DMS153 treated with DMSO at 0.1 percent for 48 hours (cell line): ENCODE data around the gene FAM3D.
"Not testable (repeated sequence)": the region's sequence is repeated elsewhere in the genome, so short reads cannot be mapped to it uniquely, and the experiment has no call there.

Source experiments
- DNase-seq: peaks from one replicate; lab custom pipeline; 2025; ENCODE audit not compliant: unreplicated experiment; lab: John Stamatoyannopoulos, UW

FAM3D gene

DNA sequence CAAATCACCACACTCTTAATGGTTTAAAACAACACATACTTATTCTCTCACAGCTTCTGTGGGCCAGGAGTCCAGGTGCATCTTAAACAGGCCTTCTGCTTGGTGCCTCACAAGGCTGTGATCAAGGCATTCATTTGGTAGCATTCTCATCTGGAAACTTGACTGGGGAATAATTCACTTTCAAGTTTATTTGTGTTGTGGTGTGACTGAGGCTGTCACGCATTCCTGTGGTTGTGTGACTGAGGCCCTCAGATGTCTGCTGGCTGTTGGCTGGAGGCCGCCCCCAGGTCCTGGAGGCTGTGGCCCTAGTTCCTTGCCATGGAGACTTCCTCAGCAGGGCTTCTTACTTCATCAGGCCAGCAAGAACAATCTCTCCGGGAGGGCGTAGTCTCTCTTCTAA lies 16.9 kb upstream of the FAM3D start:
- no peak for DNase-seq

DNA sequence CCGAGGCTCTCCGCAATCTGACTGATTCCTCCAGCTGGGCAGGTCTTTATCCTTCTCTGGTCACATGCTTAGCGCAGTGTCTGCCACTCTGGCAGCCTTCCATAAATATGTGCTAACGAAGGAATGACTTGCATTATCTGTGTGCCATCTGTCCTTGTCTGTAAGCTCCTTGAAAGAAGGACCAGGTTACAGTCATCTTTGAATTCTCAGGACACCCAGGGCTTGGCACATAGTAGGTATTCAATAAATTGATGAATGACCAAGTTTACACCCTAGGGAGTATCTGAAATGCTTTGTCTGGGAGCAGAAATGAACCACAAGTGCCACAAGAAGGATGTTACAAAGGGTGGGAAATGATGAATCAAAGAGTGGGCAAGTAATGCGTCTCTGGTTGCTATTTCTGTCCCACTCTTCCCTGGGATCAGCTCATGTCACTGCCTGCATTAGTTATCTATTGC lies 16.5 kb upstream of the FAM3D start:
- no peak for DNase-seq

DNA sequence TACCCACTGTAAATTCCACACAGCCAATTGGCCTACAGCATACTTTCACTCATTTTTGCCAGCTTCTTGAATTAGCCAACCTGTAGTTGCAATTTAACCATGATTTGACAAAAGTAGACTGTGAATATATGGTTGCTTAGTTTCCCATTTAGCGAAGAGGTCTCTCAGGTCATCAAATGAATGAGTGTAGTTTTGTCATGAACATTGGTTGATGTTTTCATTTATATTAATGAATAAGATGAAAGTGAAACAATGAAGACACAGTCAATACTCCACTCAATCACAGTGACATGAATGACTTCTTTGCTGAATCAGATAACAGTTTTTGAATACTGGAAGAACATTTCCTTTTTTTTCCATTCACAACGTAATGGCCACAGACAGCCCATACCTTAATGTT lies 15.3 kb upstream of the FAM3D start:
- DNase-seq = no peak

DNA sequence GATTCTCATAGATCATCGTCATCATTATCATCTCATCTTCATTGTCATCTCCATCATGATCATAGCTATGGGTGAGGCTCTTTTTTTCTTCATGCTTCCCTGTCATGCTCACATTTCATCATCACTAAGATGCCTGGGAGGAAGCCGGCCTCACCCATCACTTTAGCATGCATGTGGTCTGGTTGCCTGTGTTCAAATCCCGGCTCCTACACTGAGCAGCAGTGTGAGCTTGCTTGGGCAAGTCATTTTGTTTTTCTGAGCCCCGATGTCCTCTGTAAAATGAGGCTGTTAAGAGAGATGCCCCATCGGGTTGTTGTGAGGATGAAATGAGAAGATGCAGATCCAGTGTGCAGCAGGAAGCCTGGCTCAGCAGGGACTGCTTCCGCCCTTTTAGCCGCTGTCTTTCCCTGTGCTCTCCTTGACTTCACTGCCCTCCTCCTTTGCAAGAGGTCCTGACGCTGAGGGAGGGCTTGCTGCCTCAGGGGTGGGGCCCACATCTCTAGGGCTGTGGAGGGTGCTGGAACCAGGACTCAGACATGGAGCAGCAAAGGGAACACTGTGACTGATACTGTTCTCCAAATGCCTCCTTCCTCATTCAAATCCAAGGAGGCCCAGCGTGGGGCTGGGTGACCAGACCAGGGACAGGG lies 14.4 kb upstream of the FAM3D start:
- no peak for DNase-seq

DNA sequence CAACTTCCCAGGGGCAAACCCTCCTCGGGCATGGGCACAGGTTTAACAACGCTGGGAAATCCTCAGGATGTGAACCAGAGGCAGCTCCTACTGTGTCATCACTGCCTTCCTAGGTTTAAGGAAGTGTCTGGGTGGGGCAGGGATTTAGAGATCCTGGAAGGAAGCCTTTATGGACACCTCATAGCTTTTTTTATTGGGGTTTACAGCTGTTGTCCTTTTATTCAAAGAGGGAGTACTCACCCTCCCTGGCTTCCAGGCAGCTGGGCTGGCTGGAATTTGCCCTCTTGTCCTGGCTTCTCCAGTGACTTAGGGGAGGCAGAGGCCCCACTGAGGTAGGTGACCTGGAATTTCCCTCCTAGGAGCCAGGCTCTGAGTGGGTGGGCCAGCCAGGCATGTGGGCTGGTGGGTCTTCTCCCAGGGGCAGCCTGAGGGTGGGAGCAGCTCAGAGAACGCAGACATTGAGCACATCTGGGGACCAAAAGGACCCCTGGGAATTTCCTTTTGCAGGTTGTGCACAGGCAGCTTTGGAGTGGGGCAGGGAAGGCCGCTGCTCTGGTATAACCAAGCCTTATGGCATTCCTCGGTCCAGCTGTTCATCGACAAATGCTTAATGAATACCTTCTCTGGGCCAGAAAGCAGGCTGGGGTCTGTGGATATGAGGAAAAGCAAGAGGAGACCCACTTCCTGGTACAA lies 13.5 kb upstream of the FAM3D start:
- DNase-seq = no peak

DNA sequence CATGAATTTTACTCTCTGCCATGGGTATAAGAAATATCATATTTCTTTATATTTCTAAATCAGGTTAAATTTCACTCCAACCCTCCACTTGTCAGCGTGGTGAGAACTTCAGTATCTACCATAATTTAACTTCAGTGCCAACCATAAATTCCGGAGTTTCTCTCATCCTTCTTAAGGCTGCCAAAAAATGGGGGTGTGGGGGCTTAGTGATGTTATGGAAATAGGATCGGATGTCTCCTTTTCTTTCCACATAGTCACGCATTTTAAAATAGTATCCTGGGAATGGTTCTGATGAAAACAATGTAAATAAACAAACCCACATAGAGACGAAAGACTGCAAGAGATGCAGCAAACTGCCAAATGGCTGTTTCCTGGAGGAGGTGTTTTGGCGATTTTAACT lies 12.9 kb upstream of the FAM3D start:
- no peak for DNase-seq

DNA sequence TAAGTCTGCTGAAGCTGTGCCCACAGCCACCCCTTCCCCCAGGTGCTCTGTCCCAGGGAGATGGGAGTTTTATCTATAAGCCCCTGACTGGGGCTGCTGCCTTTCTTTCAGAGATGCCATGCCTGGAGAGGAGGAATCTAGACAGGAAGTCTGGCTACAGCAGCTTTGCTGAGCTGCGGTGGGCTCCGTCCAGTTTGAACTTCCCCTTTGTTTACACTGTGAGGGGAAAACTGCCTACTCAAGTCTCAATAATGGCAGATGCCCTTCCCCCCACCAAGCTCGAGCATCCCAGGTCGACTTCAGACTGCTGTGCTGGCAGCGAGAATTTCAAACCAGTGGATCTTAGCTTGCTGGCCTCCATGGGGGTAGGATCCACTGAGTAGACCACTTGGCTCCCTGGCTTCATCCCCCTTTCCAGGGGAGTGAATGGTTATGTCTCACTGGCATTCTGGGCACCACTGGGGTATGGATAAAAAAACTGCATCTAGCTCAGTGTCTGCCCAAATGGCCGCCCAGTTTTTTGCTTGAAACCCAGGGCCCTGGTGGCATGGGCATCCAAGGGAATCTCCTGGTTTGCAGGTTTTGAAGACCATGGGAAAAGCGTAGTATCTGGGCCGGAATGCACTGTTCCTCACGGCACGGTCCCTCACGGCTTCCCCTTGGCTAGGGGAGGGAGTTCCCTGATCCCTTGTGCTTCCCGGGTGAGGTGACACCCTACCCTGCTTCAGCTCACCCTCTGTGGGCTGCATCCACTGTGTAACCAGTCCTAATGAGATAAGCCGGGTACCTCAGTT lies 11.8 kb upstream of the FAM3D start:
- DNase-seq = not testable (repeated sequence)

GRCh38 chr3:58672880-58673279 lies 6.3 kb upstream of the FAM3D start:
- no peak for DNase-seq

DNA sequence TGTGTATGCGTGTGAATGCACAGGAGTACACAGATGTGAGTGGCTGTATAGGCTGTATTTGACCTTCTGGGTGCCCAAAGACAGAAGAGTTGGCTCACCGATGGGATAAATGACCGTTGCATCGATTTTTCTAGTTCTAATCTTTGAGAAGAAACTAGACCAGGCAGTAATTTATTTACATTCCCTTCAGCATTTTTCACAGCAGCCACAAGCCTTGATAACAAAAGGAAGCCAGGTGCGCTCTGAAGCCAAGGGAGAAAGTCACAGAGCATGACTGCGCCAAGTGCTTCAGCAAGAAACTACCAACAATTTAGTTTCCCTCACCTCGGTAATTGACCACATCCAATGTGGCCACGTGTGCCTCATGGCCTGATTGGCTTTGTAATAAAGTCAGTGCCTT lies 5.9 kb upstream of the FAM3D start:
- DNase-seq = no peak

DNA sequence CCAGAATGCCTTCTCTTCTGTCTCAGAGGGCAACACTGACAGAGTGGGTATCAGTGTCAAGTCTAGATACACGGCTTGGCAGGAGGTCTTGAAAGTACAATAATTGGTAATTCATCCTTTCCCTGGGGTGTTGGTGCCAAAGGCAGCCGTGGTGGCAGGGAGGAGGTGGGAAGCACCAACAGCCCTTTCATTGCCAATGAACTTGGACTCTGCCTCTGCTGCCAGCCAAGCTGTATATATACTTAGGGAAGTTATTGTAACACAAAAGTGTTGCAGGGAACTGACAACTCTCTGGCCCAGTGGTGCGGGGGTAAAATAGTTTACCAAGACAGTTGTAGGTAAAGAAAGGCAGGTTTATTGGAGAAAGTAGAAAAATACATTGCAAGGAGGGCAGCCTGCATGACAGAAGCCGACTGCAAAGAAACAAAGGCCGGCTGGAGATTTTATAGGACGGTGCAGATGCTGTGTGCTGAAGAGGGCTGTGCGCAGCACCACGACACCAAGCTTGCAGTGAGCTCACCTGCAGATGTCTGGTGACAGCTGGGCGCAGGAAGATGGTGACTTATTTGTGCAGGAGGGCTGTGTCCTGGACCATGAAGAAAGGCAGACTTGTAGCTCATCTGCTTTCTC lies 4.0 kb upstream of the FAM3D start:
- DNase-seq = no peak

DNA sequence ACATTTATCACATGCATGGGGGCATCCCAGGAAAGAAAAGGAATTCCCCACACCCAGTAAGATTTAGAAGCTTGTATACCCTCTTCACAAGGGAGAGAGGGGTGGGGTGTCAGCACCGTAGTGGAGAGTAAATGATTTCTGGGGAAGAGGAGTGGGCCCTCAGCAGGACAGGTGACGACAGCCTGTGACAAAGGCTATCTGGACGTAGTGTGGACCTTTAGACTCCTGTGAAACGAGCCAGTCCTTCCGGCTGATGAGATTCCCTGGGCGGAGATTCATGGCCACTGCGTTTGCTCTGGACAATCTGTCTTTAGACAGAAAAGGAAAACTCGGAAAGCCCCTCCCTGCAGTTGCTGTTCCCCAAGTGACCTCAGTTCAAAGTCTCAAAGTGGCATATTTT lies 1.7 kb upstream of the FAM3D start:
- no peak for DNase-seq

- no peak for DNase-seq
Measured at GRCh38 chr3:58667704-58668103, 1.1 kb upstream of the FAM3D start.

DNA sequence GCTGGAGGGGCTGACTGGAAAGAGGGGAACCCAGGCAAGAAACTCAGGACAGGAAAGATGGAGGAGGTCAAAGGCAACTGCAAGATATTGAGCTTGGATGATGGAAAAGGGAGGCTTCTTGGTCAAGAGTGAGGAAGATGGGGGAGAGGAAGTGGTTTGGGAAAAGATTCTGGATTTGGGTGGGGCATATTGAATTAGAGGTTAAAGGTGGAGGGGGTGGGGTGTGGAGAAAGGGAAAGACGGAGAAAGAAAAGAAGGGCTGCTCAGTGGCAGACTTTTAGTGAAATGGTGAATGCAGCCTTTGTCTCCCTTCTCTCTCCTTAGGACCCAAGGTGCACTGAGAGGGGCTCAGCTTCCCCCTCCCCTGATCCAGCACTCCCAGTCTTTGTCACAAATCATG lies 655 bp upstream of the FAM3D start:
- no peak for DNase-seq

DNA sequence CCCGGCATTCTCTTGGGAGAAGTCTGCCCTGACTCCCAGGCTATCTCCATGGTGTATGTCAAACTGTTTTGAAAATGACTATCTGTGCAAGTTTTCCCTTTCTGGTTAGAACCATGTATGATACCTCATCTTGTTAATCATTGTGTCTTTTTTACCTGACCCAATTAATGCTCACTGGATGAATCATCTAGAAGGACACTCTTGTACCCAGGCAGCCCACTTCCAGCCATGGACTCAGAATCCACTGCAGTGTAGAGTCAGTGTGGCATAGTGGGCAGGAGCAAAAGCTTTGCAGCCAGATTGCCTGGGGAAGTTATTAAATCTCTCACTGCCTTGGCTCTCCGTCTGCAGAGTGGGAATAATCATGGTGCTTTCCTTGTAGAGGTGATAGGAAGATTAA lies 1.2 kb downstream of the FAM3D start:
- no peak for DNase-seq

DNA sequence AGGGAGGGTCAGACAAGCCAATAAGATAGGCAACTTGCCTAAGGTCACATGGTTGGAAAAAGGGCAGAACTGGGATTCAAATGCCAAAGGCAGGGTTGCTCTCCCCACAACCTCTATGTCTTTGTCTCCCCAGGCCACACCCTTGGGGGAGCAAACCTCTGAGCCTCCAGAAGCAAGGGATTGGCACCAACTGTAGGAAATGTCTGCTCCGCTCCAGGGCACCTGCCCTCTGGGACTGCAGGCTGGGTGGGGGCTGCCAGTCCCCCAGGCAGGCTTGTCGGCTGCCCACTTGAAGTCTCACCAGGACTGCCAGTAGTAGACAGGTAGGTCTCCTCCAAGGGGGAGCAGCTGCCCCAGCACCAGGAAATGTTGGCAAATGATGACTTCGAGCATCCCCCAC lies 2.0 kb downstream of the FAM3D start:
- no peak for DNase-seq

DNA sequence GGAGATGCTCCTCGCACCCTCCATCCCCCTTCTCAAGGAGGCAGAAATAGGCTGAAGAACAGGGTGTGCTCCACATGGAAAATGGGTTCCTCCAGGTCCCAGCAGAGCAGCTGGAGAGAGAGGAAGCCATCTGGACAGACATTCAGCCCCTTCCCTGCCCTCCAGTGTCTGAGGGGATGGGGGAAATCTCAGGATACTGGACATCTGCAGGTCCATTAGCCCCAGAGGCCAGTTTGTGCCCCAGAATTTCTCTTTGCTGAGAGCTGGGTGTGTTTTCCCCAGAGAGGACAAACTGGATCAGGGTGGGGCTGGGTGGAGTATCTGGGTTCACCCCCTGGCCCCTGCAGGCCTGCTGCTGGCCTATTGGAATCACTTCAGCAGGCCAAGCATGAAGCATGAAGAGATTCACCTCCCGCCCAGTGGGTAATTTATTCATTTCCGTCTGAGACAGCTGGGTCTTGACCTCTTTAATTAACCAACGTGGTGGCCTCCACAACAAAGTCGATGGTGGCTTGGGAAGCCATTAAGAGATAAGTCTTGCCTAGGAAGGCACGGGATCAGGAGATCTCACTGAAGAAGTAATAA lies 4.6 kb downstream of the FAM3D start:
- DNase-seq = no peak

GRCh38 chr3:58660998-58661397 lies 5.6 kb downstream of the FAM3D start:
- DNase-seq = no peak

DNA sequence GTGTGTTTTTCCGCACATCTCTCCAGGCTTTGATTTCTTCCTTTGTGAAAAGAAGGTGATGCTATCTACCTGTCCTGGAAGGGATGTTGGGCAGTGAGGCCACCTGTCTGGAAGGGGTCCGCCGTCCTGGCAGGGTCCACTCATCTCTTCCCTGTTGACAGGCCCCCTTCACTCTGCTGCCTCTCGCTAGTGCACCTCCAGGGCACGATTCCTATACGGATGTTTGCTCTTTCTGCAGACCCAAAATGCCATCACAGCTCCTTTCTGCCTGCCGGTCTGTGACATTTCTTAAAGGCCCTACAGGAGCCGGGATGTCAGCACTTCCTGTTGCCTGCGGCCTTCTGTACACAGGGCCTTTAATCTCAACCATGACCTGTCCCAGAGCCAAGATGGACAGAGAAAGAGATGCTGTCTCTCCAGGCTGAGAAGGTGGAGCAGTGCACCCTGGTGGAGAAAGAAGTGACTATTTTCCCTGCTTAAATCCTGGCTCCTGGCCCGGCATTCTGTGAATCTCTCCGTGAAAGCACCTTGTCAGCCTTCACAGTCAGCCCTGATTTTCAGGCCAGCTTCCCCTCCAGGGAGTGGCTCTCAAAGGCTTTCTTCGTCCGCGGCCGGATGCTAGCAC lies 7.4 kb downstream of the FAM3D start:
- no peak for DNase-seq

DNA sequence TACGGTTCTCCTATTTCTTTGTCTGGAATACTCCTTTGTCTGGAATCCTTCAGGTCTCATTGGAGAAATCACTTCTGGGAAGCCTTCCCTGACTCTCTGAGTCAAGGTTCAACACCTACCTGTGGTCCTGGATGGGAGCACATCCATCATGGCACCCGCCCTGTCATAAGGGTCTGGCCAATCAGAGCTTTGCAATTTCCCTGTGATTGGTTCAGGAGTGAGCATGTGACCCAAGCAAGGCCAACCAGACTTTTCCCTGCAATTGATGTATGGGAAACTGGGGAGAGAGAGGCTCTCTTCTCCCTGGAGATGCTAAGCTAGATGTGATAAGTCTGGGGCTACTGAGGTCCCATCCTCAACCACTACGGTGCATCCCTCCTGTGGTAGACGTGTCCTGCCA lies 8.1 kb downstream of the FAM3D start:
- DNase-seq = no peak

DNA sequence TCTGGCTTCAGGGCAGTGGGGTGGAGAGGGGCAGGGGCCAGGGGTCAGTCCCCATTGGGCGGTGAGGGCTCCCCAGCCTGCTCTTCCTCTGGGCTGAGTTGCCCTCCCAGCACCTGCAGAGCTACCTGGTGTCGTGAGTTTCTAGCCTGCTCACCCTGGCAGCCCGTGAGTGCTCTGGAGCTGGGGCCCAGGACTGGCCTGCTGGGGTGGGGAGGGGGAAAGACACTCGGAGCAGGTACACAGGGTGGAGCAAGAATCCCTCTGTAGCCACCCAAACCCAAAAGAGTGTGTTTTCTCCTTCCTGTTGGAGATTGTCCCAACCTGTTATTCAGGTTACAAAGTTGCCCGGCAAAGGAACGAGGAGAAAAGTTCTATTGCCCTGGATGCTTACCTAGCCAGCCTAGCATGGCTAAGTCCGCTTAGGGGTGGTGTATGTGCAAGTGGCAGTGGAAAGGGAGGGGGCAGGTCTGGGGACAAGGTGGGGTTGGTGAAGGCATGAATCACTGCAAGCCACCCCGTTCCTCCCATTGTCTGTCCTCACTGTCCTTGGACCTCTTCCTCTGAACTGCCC lies 8.9 kb downstream of the FAM3D start:
- no peak for DNase-seq
